OCI-LY3 (cell line): Measurements from ENCODE around the gene PTPRD.

Experiments
- H2AFZ ChIP-seq: fragments of 200-600, 300-600 bp; shearing (Covaris generic); 2 replicates; pipeline ENCODE4 v1.6.0; 2014; ENCODE audit warnings: antibody characterized with exemption, low read depth, low read length
- H3K27ac ChIP-seq: fragments of 200-600, 300-600 bp; sonication (generic); 2 replicates; pipeline ENCODE4 v1.5.1; 2014; ENCODE audit warnings: mild to moderate bottlenecking, low read length, moderate library complexity, mixed read lengths
- H3K27me3 ChIP-seq: fragments of 200-600, 300-600 bp; sonication (generic); 2 replicates; pipeline ENCODE4 v1.6.1; 2014; ENCODE audit warnings: low read depth, low read length, mixed read lengths
- H3K36me3 ChIP-seq: fragments of 200-600, 300-600 bp; sonication (generic); replicated peaks from 2 replicates; pipeline ENCODE3; 2014; ENCODE audit warnings: low read depth, low read length, mixed read lengths
- H3K4me1 ChIP-seq: fragments of 300-600, 200-600 bp; sonication (generic); 2 replicates; pipeline ENCODE4 v1.6.1; 2014; ENCODE audit warnings: low read length, mixed read lengths
- H3K4me2 ChIP-seq: fragments of 200-600, 300-600 bp; sonication (generic); 2 replicates; pipeline ENCODE4 v1.6.1; 2014; ENCODE audit warnings: low read length, mixed read lengths
- H3K4me3 ChIP-seq: fragments of 300-600, 200-600 bp; sonication (generic); 2 replicates; pipeline ENCODE4 v1.5.1; 2014; ENCODE audit warnings: antibody characterized with exemption, mild to moderate bottlenecking, low read length, moderate library complexity
- H3K79me2 ChIP-seq: fragments of 300-600, 200-600 bp; shearing (Covaris generic); 2 replicates; pipeline ENCODE4 v1.6.1; 2014; ENCODE audit warnings: mild to moderate bottlenecking, low read length, mixed read lengths
- H3K9ac ChIP-seq: fragments of 300-600, 200-600 bp; shearing (Covaris generic); 2 replicates; pipeline ENCODE4 v1.6.0; 2014; ENCODE audit warnings: mild to moderate bottlenecking, low read length, moderate library complexity
- H3K9me3 ChIP-seq: fragments of 200-600, 300-600 bp; shearing (Covaris generic); 2 replicates; pipeline ENCODE4 v1.6.1; 2014; ENCODE audit warnings: low read length, mixed read lengths; ENCODE audit not compliant: insufficient read depth
- H4K20me1 ChIP-seq: fragments of 200-600, 300-600 bp; sonication (generic); 2 replicates; pipeline ENCODE4 v1.6.1; 2016; ENCODE audit warnings: low read length, mixed read lengths; ENCODE audit not compliant: insufficient read depth
- CTCF ChIP-seq: fragments of 200-600, 300-600 bp; sonication (generic); IDR thresholded peaks from 2 replicates; pipeline ENCODE4 v1.5.1; 2014; ENCODE audit warnings: antibody characterized with exemption, low read length, low read depth
- EZH2phosphoT487 ChIP-seq: fragments of 200-600 bp; shearing (Covaris generic); IDR thresholded peaks from 2 replicates; pipeline ENCODE4 v1.6.1; 2018; ENCODE audit warnings: antibody characterized with exemption, mixed run types, low read depth

Gene PTPRD

DNA sequence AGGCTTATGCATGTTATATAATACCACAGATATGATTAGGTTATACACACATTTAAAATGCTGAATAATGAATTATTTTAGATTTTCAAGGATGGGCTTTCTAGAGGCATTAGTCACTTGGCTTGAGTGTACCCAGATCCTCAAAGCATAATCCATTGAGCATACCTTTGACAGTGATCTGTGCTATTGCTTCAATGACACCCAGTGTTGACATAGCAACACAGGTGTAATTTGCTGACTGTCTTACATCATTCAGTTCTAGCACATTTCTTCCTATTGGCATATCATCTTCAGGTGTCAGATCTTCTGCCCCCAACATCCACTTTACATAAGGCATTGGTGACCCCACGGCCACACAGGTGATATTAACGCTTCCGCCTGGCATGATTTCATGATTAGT is 2091.7 kb downstream of the PTPRD start:
- no peak for TF ChIP-seq EZH2phosphoT487
- TF ChIP-seq CTCF = no peak
- no peak overlapping the region for H2AFZ ChIP-seq
- H3K79me2 ChIP-seq = no peaks in the 10 kb centered on the region
- no peaks in the 10 kb centered on the region for H3K27me3 ChIP-seq
- H3K4me1 ChIP-seq = no peaks in the 10 kb centered on the region
- H3K9me3 ChIP-seq = no peaks in the 10 kb centered on the region
- H3K27ac ChIP-seq = no peak overlapping the region
- H4K20me1 ChIP-seq = no peaks in the 10 kb centered on the region
- no peak overlapping the region for H3K9ac ChIP-seq
- no peak overlapping the region for H3K4me3 ChIP-seq
- no peak overlapping the region for H3K4me2 ChIP-seq
- no peaks in the 10 kb centered on the region for H3K36me3 ChIP-seq

DNA sequence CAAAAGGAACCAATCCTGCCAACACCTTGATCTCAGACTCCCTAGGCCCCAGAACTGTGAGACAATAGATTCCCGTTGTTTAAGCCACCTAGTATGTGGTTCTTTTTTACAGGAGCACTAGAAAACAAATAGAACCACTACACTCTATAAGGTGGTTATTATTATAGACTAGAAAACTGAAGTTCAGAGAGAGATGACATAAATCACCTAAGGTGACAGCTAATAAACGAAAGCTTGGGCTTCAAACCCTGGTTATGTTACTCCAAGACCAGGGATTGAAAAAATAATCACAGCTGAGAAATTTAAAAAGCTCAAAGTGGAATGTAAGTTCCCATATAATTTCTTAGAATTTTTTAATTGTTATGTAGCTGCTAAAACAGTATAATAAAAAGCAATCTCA is 2097.1 kb downstream of the PTPRD start:
- TF ChIP-seq EZH2phosphoT487 = no peak
- no peaks in the 10 kb centered on the region for H3K36me3 ChIP-seq
- no peak overlapping the region for H3K9ac ChIP-seq
- no peaks in the 10 kb centered on the region for H3K27me3 ChIP-seq
- no peaks in the 10 kb centered on the region for H3K9me3 ChIP-seq
- no peaks in the 10 kb centered on the region for H3K79me2 ChIP-seq
- no peak overlapping the region for H3K4me2 ChIP-seq
- no peak overlapping the region for H3K27ac ChIP-seq
- no peaks in the 10 kb centered on the region for H3K4me1 ChIP-seq
- no peak overlapping the region for H2AFZ ChIP-seq
- H4K20me1 ChIP-seq = no peaks in the 10 kb centered on the region
- no peak overlapping the region for H3K4me3 ChIP-seq

DNA sequence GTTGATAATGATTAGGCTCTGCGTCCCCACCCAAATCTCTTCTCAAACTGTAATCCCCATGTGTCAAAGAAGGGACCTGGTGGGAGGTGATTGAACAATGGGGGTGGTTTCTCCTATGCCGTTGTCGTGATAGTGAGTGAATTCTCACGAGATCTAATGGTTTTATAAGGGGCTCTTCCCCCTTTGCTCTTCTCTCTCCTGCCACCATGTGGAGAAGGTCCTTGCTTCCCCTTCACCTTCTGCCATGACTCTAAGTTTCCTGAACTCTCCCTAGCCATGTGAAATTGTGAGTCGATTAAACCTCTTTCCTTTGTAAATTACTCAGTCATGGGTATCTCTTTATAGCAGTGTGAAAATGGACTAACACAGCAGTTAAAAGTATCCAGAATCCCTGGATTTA is 2098.0 kb downstream of the PTPRD start:
- TF ChIP-seq CTCF (no peak), EZH2phosphoT487 (no peak)
- no peaks in the 10 kb centered on the region for H3K27me3 ChIP-seq
- H3K27ac ChIP-seq = no peak overlapping the region
- no peaks in the 10 kb centered on the region for H3K4me1 ChIP-seq
- H3K4me3 ChIP-seq = no peak overlapping the region
- no peak overlapping the region for H2AFZ ChIP-seq
- no peak overlapping the region for H3K4me2 ChIP-seq
- no peak overlapping the region for H3K9ac ChIP-seq
- no peaks in the 10 kb centered on the region for H3K36me3 ChIP-seq
- H3K9me3 ChIP-seq = no peaks in the 10 kb centered on the region
- H4K20me1 ChIP-seq = no peaks in the 10 kb centered on the region
- no peaks in the 10 kb centered on the region for H3K79me2 ChIP-seq

GRCh38 chr9:8508671-8509290 is 2104.0 kb downstream of the PTPRD start:
- Histone ChIP-seq H3K27me3 (no peaks in the 10 kb centered on the region), H3K4me2 (no peak overlapping the region), H4K20me1 (no peaks in the 10 kb centered on the region), H3K9me3 (no peaks in the 10 kb centered on the region), H3K27ac (no peak overlapping the region), H2AFZ (no peak overlapping the region), H3K36me3 (no peaks in the 10 kb centered on the region), H3K4me3 (no peak overlapping the region), H3K79me2 (no peaks in the 10 kb centered on the region), H3K9ac (no peak overlapping the region), H3K4me1 (no peaks in the 10 kb centered on the region)
- no peak for TF ChIP-seq EZH2phosphoT487
- no peak for TF ChIP-seq CTCF

DNA sequence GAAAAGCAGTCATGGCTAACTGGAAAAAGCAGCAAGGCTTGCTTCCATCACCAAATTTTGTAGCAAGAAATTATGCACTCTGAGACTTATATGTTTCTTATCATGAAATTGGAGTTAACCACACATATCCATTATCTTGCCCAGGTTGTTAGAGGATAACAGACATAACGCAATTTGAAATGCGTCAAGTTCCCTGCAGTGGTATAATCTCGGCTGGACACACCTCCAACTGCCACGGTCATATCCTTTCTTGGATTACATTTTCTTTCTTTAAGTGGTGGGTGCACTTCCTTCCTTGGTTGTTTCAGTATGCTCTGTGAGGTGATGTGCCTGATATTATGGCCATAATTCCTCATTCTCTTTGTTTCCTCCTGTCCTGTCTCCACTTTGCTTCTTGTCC is 2118.2 kb downstream of the PTPRD start:
- no peaks in the 10 kb centered on the region for H4K20me1 ChIP-seq
- no peak for TF ChIP-seq EZH2phosphoT487
- TF ChIP-seq CTCF = no peak

More for the DNA sequence above, 2118.2 kb downstream of the PTPRD start:
- Histone ChIP-seq H3K4me1 (no peaks in the 10 kb centered on the region), H3K27me3 (no peaks in the 10 kb centered on the region), H3K9me3 (no peaks in the 10 kb centered on the region), H3K27ac (no peak overlapping the region), H2AFZ (no peak overlapping the region), H3K9ac (no peak overlapping the region), H3K4me2 (no peak overlapping the region), H3K36me3 (no peaks in the 10 kb centered on the region), H3K79me2 (no peaks in the 10 kb centered on the region), H3K4me3 (no peak overlapping the region)
